Kidney epithelial cell (primary cell): Measurements from ENCODE around the gene FIBCD1. TPM values are rescaled to one million over a fixed set of nuclear protein-coding genes. Genes with fewer than 3 reads are reported as not detected.

Experiments used
- DNase-seq: peaks from one replicate; pipeline ENCODE4 v3.0.0-alpha.2; 2010; ENCODE audit warnings: low read depth
- H3K27me3 ChIP-seq: 2 replicates; pipeline ENCODE4 v1.6.0; 2011; ENCODE audit warnings: low read length; ENCODE audit not compliant: control insufficient read depth, insufficient read depth
- H3K36me3 ChIP-seq: 2 replicates; pipeline ENCODE4 v1.5.1; 2011; ENCODE audit warnings: low read length; ENCODE audit not compliant: control insufficient read depth, insufficient read depth
- H3K4me3 ChIP-seq: 2 replicates; pipeline ENCODE4 v1.5.1; 2011; ENCODE audit warnings: low read depth, mild to moderate bottlenecking, control low read depth, low read length
- CTCF ChIP-seq: IDR thresholded peaks from 2 replicates; pipeline ENCODE4 v1.5.1; 2011; ENCODE audit warnings: mild to moderate bottlenecking, moderate library complexity, low read length, control low read depth, inconsistent platforms; ENCODE audit not compliant: insufficient read depth, poor library complexity, severe bottlenecking
- total RNA-seq: library from RNA; depleted of rRNA; stranded (reverse); fragments of >200 nt; gene quantifications from 2 replicates; pipeline ENCODE4 v1.2.3, GENCODE V29; 2015

The FIBCD1 gene
- total RNA-seq, 1 donor from 2014 or later, result 2.6 TPM

DNA sequence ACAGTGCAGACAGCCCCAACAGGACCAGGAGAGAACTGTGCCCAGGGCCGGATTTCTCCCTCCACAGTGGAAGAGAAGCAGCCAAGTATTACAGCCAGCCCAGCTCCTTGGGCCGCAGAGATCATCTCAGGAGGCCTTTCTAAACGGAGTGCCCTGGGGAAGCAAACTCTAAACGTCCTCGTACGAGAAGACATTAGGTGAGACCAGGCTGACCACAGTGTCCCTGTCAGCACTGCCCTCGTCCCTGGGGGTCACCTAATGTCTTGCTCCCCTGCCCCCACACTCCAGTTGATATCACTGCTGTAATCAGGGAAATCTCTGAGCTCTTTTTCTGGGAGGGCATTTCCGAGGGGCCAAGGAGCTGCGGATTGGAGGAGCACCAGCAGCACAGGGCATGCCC is 48.9 kb downstream of the FIBCD1 start:
- H3K27me3 ChIP-seq, result no peaks in the 10 kb centered on the region
- no peak overlapping the region for H3K4me3 ChIP-seq
- TF ChIP-seq CTCF, result no peak
- H3K36me3 ChIP-seq, result peaks cover 8% of the 10 kb centered on the region
- no peak for DNase-seq

DNA sequence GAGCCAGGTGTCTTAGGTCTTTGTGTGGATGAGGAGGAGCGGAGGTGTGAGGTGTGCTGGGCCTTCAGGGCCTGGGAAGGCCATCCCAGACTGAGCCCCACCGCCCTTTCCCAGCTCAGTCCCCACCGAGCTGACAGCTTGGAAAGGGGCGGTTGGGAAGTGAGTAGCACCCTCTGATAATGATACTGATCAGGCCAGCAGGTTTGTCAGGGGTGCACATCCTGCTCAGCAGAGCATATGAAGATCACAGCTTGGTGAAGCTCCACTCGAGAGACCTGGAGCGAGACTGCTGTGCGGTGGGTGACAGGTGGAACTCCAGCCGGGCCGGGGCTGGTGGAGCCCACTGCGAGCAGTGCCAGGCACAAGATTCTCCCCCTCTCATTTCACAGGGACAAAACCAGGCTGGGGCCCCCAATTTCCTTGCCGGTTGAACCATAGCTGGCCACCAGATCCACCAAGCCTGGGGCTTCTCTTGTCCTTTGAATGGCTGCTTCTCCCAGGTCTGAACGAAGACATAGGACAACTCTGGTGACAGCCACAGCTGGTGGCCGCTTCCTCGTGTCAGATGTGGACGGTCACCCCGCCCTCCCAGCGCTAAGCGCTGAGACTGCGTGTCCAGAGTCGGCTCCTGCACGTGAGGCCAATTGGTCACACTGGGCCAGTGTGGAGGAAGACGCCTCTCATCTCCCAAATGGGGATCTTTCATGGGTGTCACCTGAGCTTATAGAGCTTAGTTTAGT is 50.7 kb downstream of the FIBCD1 start:
- no peak for TF ChIP-seq CTCF
- no peak for DNase-seq
- H3K27me3 ChIP-seq, result no peaks in the 10 kb centered on the region
- no peak overlapping the region for H3K4me3 ChIP-seq
- peaks cover 8% of the 10 kb centered on the region for H3K36me3 ChIP-seq

DNA sequence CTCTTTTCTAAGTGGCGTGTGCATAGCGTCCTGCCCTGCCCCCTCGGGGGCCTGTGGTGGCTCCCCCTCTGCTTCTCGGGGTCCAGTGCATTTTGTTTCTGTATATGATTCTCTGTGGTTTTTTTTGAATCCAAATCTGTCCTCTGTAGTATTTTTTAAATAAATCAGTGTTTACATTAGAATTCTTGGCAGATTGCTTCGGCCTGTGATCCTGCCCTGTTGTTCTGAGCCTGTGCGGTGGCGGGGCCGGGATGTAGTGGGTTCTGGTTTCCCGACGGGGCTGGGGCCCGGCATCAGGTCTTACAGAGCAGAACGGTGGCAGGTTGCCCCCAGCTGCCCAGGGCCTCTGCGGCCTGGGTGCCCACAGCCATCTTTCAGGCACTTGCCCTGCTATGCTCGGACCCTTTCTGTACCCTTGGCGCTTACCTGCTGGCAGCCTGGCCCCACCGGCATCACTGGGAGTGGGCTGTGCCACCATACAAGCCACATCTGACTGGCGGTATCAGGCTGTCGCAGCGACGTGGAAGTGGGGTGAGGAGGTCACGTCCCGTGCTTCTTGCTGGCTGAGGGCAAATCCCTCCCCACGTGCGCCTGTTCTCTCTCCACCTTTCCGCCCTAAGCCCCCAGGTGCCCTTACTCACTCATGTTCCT is 51.4 kb downstream of the FIBCD1 start:
- H3K36me3 ChIP-seq, result peaks cover 6% of the 10 kb centered on the region
- no peak for DNase-seq
- no peak overlapping the region for H3K4me3 ChIP-seq
- no peak for TF ChIP-seq CTCF
- no peaks in the 10 kb centered on the region for H3K27me3 ChIP-seq

DNA sequence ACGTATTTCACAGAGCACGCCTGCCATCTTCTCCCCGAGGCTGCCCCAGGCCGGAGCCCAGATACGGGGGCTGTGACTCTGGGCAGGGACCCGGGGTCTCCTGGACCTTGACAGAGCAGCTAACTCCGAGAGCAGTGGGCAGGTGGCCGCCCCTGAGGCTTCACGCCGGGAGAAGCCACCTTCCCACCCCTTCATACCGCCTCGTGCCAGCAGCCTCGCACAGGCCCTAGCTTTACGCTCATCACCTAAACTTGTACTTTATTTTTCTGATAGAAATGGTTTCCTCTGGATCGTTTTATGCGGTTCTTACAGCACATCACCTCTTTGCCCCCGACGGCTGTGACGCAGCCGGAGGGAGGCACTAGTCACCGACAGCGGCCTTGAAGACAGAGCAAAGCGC is 52.1 kb downstream of the FIBCD1 start:
- TF ChIP-seq CTCF, result no peak
- H3K4me3 ChIP-seq, result no peak overlapping the region
- peaks cover 5% of the 10 kb centered on the region for H3K36me3 ChIP-seq
- no peak for DNase-seq
- H3K27me3 ChIP-seq, result no peaks in the 10 kb centered on the region

GRCh38 chr9:130885484-130886375 is 53.3 kb downstream of the FIBCD1 start:
- TF ChIP-seq CTCF, result no peak
- H3K27me3 ChIP-seq, result no peaks in the 10 kb centered on the region
- DNase-seq, result no peak
- no peak overlapping the region for H3K4me3 ChIP-seq
- H3K36me3 ChIP-seq, result peaks cover 4% of the 10 kb centered on the region
